ENCODE results near the gene ADGRF4.

The ADGRF4 gene, protein sequence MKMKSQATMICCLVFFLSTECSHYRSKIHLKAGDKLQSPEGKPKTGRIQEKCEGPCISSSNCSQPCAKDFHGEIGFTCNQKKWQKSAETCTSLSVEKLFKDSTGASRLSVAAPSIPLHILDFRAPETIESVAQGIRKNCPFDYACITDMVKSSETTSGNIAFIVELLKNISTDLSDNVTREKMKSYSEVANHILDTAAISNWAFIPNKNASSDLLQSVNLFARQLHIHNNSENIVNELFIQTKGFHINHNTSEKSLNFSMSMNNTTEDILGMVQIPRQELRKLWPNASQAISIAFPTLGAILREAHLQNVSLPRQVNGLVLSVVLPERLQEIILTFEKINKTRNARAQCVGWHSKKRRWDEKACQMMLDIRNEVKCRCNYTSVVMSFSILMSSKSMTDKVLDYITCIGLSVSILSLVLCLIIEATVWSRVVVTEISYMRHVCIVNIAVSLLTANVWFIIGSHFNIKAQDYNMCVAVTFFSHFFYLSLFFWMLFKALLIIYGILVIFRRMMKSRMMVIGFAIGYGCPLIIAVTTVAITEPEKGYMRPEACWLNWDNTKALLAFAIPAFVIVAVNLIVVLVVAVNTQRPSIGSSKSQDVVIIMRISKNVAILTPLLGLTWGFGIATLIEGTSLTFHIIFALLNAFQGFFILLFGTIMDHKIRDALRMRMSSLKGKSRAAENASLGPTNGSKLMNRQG

DNA sequence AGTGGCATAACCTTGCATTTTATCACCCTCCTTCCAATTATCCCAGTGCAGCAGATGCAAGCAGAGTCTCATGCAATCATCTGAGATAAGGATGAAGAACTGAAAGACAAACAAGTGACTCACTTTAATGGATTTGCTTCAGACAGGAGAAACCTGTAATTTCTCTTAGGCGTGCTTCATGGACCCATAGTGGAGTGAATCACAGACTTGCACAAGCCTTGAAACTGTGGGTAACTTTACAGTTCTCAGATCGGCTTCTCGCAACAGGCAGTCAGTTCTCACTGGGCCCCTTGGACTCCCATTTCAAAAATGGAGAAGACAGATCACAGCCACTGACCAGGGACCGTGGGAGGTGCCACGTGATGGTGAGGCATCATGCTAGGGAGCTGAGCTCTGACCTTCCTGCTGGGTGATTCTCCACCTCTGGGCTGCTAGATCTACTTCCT is at the start of gene ADGRF4:
Gene ADGRF4, plus strand, starts transcription at position 239 of the 446 bp plus-strand sequence. CDS start 8,666 bp downstream, outside the sequence.
- no peak for DNase-seq (ENCODE audit: low read depth)

DNA sequence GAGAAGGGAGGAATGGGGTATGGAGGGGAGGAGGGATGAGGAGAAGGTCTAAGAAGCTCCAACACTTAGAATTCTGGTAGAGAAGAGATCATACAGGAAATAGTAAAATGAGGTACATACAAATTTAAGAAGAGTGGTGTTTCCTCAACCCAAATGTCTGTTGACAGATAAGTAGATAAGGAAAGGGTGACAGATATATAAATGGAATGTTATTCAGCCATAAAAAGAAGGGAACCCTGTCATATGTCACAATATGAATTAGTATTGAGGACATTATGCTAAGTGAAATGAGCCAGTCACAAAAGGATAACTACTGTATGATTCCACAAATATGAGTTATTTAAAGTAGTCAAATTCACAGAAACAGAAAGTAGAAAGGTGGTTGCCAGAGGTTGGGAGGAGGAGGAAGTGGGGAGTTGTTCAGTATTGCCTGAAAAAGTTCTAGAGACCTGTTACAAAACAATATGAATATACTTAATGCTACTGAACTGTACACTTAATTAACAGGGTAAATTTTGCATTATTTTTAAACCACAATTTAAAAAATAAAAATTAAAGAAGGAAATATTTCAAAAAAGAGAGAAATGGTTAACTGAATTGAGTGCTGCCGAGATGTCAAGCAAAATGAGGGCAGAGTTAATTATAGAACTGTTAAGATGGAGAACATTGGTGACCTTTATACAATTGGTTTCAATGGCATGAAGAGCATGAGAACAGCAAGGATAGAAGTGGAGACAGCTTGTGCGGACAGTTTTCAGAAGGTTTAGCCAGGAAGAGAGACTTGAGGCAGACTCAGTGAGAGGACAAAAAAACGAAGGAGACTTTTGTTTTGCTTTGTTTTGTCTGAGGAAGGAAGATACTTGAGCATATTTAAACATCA is 47.6 kb upstream of the ADGRF4 start:
- no peak for DNase-seq (ENCODE audit: low read depth)

DNA sequence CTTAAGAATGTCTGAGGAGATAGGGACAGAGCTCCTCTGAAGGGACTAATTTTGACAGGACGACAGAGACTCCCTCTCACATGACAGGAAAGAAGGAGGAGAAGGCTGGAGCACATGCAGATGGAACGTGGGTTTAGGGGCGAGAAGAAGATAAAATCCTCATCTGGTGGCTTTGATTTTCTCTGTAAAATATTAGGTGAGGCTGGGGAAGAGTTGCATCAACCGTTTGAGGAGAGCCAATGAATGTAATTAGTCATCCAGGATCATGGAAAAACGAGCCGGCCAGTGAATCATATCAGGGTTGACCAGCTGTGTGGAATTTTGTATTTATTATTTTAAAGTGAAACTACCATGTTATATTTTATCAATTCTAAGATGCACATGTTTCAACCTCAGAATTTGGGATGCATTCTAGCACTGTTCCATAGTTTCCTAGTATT is 46.9 kb upstream of the ADGRF4 start:
- DNase-seq (ENCODE audit: low read depth) = no peak

DNA sequence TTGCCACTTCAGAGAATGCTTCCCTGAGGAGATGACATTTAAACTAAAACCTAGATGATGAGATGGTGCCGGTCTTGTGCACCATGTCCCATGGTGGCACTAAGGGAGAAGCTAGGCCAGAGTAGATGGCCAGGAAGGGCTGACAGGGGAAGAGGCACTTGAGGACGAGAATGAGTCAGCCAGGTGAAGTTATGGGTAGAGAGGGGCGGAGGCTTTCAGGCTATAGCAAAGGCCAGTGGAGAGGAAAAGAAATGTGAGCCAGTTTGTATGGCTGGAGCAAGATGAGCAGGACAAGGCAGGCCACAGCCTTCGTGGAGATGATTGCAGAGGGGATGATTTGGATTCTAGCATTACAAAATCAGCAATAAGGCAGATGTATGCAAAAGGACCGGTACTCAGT is 44.7 kb upstream of the ADGRF4 start:
- DNase-seq (ENCODE audit: low read depth) = no peak

DNA sequence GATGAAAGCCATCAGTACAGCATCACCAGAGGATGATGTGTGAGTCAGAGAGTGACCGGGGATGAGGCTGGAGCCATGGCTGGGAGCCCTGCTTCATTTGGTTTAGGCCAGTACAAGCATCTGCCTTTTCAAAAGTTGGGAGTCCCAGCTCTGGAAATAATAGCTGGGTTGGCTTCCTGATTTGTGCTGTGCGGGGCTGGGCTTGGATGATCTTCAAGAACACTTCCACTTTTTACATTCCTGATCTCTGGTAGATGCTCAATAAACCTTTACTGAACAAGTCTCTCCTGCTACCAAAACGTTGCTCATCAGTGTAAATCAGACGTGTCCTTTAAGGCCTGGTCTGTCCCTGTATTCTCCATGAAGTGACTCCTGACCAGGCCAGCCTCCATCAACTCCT is 44.1 kb upstream of the ADGRF4 start:
- DNase-seq (ENCODE audit: low read depth) = no peak

DNA sequence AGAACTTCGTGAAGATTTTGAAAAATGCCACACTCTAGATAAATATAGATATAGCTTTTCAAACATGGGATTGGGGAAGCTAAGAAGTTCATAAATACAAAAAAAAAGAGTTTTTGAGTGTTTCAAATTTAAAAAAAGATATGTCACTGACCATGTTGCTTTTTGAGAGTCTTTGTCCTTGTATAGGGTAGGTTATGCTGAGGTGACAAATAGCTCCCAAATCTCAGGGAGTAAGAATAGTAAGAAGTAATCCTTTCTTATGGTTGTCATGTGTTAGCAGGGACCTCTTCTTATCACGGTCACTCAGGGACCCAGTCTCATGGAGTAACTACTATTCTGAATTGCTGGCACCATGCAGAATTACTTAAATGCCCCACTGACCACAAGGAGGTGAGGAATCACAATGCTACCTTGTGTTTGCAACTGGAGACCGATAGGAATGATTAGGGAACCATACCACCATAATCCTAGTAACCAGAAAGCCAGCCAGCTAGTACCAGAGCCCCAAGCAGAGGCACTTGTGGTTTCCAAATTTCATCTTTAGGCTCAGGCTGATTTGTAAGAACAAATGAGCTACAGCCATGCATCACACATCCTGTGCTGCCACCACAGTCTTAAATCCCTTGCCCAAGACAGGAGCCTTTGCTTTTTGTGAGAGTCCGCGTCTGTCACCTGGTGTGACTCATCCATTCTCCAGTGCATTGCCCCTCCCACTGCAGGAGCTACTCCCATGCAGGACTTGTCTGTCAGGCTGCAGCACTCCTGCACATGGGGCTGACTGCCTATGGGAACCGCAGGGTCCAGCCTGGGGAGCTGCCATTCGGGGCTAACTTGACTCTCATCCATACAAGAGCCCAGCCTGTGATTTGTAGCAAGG is 42.4 kb upstream of the ADGRF4 start:
- no peak for DNase-seq (ENCODE audit: low read depth)

DNA sequence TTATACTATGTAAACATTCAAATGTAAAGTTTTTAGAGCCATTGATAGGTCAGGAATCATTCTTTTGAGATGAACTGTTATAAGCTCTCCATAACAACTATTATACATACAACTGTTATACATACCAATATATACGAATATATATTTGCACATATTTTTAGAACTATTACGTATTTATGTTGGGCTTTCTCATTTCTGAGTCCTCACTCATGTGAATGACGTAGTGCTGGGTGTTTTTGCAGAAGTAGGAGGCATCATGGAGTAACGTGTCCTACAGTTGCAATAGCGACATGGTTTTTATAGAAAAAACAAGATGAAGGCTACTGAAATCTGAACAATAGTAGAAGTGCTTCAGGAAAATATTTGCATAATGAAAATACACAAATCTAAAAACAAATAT is 36.4 kb upstream of the ADGRF4 start:
- DNase-seq (ENCODE audit: low read depth) = no peak

DNA sequence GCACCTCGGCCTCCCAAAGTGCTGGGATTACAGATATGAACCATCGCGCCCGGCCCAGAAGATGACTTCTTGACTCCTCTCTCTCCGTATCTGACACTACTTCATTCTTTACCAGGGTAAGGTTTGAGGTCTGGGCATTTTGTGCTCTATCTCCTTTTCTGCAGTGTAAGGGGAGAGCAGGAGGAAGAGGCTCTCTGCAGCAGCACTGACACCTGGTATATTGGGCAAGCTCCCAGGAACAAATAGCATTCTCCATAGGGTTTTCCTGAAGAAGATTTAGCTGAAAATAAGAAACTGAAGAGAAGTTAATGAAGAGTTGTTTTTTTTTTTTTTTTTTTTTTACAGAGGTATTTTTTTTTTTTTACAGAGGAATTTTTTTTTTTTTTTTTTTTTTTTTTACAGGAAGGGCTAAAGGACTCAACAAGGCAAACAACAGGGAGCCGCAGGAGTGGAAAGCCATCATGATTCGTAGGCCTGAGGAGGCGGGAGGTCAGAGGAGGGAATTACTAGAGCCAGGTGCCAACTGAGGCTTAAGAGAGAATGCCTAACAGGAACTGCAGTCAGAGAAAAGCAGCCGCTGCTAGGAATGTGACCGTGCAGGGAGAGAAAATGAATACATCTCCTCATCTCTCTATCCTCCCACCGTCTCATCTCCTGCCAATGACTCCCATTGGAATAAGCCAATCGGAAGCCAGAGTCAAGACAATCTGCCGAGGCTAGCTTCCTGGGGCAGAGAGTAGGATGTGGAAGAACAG is 34.7 kb upstream of the ADGRF4 start:
- no peak for DNase-seq (ENCODE audit: low read depth)

DNA sequence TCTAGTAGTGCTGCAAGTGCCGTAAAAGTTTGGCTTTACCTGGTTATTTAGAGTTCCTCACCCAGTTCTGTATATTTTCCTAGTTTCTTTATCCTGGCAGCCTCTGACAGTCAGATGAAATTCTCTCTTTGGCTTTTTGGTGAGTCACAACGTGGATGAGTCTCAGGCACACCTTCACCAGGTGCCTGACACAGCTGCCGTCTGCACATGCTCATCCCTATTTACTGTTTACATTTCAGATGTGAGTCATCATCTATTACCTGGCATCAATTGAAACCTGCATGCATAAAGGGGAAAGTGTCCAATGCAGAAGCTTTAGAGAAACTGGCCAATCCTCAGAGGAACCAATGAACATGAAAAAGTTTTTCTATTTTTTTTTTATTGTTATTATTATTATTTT is 33.3 kb upstream of the ADGRF4 start:
- DNase-seq (ENCODE audit: low read depth) = no peak

DNA sequence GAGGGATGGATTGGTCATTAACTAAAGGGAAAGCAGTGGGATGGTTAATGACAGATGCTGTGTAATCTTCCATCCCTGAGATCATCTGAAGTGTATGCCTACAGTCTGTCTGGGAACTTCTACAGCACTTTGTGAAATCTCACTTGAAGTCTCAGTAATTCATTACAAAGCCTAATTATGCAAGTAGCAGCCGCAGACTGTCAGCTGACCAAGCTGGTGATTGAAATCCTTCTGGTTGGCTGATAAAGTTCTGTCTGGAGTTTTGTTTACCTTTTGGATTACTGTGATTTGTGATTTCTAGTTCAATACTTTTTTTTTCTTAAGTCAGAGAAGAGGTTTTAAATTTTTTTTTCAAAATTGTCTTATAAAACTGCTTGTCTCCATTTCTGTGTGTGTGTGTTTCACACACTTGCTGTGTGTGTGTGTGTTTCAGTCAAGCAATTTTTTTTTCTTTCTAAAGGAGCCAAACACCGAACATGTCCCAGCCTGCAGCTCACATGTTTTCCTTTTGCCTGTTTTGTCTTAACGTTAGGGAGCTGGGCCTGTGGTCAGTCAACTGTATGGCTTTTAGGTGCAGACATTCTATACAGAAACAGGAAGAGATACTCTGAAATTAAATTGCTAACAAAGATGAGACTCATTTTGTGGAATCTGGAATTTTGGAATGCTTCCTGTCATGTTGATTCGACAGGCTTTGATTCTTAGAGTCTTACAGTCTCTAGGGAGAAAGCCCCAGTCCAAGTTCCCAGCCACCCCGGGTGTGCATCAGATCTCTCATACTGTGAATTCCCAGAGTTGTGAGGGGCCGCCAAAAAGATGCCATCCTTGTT is 28.5 kb upstream of the ADGRF4 start:
- no peak for DNase-seq (ENCODE audit: low read depth)

DNA sequence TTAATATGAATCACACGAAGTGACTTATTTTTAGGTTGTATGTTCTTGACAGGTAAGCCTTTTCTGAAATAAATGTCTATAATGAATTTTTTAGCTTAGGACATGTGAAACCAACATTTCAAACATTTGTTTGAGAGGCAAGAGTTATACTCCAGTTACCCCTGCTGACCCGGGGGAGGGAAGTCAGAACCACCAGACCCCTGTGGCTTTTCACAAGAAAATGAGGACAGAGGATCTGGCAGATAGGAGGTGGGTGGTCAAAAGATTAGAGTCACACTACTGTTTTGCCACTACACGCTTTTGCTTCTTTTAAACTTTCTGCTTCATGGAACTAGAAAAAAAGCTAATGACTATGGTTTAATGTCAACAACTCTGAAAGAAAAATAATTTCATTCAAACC is 27.5 kb upstream of the ADGRF4 start:
- no peak for DNase-seq (ENCODE audit: low read depth)

DNA sequence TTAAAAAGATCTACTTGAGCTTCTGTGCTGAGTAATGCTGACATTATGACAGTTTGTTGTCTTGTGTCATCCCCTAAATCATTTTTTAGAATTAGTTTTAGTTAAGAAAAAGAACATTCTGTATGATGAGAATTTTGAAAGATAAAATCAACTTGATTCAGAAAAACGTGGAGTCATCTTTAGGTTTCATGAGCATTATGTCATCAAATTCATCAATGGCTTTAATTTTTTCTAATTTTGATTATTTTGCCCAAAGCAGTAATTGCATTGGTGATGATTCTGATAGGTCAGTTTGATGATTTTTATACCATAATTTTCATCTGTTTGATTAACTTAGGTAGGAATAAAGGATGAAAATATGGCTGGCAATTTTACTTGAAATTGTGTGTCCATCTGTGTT is 26.6 kb upstream of the ADGRF4 start:
- DNase-seq (ENCODE audit: low read depth) = no peak

DNA sequence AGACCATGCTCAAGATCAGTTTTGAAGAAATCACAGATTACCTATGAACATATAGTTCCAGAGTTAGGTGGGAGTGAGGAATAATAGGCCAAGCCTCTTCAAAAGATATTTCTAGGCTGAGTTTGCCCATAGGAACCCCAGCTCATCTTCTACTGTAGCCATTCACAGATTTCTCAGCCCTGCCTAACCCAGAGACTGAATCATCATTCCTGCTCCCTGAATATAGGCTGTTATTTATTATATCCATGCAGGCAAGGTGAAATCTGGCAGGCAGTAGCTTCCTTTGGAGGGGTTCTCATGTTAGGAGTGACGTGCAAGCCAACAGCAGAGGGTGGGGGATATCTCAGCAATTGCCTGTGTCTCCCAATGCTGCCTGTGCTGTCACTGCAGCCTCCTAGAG is 25.6 kb upstream of the ADGRF4 start:
- no peak for DNase-seq (ENCODE audit: low read depth)

DNA sequence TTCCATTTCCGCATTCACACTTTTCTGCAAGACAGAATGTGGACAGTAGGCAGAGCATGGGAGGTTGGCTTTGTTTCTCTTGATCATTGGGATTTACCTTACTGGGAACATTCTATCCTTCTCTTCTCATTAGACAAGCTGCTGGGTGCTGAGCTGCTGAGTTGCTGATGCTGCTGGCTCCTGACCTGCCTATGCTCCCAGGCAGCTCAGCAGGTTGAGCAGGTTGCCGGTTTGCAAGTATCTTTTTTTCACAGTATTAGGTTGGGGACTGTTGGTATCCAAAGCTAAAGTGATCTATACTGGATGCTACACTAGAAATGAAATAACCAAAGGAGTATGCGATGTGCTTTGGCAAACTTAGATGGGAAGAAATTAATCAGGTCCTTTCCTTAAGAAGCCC is 23.7 kb upstream of the ADGRF4 start:
- no peak for DNase-seq (ENCODE audit: low read depth)

DNA sequence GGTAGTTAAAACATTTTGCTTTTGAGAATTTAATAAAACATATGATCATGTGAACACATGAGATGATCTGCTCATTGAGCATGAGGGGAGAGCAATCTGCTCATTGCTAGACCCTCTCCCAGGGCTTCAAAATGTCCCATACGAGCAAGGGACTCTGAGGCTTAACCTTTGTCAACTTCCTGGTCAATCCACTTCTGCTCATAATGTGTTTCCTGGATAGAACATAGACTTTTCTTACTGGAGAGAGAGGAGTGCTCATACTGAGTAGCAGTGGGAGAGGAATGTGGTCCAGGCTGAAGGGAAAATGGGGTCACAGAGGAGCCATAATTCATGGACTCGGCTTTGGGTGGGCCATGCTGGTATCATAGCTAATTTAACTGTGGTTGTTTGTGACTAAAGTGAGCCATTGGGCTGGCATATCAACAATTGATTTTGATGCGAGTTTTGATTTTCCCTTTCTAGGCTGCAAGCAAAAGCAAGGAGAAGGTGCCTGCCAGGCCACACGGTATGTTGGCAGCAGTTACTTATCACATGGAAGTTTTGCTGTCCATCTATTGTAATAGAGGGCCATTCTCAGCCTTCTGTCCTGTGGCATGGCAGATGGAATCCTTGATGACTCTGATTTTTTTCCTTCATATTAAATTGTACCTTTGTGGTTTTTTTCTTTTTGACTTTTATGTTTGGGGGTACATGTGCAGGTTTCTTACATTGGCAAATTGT is 20.8 kb upstream of the ADGRF4 start:
- DNase-seq (ENCODE audit: low read depth) = no peak

DNA sequence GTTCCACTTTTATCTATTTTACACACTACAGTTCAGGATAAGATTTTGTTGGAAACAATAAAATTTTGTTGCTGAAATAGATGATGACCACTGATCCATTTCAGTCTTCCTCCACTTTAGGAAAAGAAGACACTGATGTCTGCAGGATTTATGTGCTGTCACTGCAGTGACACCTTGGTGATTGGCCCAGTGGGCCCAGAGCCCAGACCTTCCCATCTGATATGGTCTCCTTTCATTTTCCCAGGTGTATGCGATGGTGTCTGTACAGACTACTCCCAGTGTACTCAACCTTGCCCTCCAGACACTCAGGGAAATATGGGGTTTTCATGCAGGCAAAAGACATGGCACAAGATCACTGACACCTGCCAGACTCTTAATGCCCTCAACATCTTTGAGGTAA is 19.6 kb upstream of the ADGRF4 start:
- DNase-seq (ENCODE audit: low read depth) = no peak

DNA sequence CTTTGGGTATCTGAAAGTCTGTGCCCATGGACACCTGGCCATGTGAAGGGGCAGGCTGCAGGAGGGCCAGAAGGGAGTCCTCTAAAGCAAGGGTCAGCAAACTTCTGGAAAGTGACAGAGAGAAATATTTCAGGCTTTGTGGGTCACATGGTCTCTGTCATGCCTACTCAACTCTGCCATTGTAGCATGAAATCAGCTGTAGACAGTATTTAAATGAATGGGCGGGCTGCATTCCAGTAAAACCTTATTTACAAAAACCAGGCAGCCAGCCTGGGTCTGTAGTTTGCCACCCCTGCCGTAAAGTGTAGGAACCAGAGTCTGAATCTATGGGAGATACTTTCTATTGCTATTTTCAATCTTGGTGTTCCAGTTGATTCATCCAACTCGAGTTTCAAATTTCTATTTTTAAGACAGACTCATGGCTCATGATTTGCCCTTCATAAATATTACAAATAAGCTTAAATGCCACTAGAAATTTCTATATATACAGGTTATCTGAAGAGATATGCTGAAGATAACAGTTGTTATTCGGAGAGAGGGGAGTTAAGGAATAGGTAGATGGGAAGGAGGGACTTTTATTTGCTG is 19.0 kb upstream of the ADGRF4 start:
- no peak for DNase-seq (ENCODE audit: low read depth)

DNA sequence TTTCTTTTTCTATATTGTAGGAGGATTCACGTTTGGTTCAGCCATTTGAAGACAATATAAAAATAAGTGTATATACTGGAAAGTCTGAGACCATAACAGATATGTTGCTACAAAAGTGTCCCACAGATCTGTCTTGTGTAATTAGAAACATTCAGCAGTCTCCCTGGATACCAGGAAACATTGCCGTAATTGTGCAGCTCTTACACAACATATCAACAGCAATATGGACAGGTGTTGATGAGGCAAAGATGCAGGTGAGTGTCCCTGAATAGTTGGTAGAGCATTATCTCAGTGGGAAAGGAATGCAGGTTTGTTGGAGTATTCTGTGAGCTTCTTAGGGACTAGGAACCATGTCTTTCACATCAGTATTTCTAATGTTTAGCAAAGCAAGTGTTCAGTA is 18.3 kb upstream of the ADGRF4 start:
- no peak for DNase-seq (ENCODE audit: low read depth)

DNA sequence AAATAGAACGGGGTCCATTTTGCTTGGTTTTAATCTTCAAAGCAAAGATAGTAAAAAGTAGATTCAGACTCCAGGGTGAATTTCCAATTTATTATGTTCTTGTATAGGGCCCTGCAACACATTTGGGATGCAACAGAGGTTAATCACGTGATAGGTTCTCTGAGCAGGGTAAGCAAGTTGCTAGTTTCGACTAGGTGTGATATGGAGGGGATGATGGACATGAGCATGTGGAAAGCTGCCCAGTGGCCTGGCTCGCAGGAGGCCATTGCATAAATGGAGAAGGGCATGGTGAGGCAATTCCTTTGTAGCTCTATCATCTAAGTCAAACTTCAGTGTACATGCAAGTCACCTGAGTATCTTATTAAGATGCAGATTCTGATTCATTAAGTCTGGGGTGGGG is 17.7 kb upstream of the ADGRF4 start:
- DNase-seq (ENCODE audit: low read depth) = no peak

All from GM04504 (cell line).